T1000 (cell line): ENCODE results near the gene INPP4B.
A peak's percentile ranks its signal among the peaks of the same experiment; 100 is the strongest.

ENCODE experiments used
- DNase-seq: peaks from one replicate; lab custom pipeline; 2025; ENCODE audit warnings: mixed read lengths; lab: John Stamatoyannopoulos, UW

INPP4B gene

DNA sequence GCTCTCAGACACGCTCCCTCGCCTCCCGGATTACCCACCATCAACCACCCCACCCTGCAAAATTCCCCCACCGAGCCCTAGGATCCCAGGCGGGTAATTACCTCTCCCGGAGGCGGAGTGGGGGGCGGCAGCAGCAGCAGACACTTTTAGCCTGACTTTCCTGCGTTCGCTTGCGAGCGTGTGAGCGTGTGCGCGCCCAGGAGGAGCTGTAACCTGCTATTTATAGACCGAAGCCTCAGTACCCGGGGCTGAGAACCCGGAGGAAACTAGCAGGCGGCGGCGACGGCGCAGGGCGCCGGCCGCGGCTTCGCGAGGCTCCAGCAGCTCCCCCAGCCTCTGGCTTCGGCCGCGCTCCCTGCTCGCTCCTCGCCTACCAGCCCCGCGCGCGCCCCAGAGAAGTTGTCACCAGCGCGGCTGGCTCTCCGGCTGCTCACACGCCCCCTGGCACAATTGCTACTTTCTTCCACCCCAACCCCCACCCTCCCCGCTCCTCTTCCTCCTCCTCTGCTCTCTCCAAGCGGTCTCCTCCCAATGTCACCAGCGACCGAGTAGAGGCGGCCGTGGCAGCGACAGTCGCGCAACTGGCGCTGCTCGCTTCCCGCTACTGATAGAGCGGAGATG, at the start of gene INPP4B:
INPP4B (minus strand) TSS at position 194 of the 621 bp plus-strand sequence.
- peak; percentile 7 for DNase-seq

GRCh38 chr4:142893012-142893411, 46.9 kb upstream of the INPP4B start:
- no peak for DNase-seq

DNA sequence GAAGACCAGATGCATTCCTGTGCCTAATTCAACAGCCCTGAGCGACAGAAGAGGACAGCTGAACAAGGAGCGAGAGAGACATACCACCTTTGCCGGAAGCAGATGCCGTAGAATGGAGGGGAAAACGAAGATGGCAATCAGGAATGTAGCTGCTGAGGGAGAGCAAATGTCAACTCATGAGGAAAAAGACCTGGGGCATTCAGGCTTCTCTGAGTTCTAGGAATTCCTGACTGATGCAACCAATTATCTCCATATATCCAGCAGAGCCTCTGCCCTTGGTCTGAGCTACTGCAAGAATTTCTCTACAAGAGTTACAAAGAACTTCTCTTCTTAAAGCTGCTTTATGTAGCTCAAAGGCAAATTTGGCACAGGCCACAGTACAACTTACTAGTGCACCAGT, 40.5 kb upstream of the INPP4B start:
- no peak for DNase-seq

DNA sequence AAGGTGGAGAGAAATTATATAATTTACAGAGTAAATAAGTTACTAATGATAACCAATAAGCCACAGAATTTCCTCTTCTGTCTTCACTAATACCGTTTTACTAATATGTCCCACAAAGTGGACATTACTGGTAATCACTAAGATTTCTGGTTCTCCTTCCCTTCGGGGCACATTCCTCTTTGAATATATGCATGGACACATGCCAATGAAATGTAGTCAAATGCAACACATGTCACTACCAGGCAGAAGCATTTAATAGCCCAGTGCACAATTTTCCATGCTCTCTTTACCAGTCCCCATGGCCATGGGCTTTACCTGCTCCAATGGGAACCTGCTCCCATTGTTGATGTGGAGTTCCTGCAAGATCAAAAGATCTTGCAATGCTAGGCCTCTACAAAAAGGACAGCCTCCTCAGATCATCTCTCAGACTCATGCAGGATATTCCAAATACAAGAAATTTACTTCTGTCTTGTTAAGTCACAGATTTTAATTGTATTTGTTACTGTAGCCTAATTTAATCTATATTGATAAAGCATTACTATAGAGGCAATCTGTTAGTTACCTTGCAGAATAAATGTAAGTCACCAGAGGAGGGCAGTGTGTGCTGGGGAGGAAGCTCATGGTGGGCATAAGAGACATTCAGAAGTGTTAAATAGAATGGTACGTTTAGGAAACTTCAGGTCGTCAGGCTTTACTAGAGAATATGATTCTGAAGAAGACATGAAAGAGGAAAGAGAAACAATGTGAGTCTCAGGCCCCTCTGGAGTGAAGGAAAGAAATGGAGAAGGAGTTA, 37.1 kb upstream of the INPP4B start:
- no peak for DNase-seq

GRCh38 chr4:142882159-142882558, 36.1 kb upstream of the INPP4B start:
- DNase-seq: no peak

GRCh38 chr4:142881331-142881730, 35.2 kb upstream of the INPP4B start:
- no peak for DNase-seq

DNA sequence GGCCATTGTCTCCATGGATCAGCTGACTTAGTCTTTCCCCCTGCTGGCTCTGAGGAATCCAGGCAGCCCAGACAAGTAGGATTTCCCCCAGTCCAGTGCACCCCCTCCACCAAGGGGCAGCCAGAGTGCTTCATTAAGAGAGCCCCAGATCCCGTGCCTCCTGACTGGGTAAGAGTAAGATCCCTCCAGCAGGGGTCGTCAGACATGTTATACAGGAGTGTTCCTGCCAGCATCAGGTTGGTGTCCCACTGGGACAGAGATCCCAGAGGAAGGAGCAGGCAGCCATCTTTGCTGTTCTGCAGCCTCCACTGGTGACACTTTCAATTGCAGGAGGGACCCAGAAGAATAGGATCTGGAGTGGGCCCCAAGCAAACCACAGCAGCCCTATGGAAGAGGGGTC, 29.0 kb upstream of the INPP4B start:
- DNase-seq: no peak

GRCh38 chr4:142874684-142875083, 28.6 kb upstream of the INPP4B start:
- DNase-seq: no peak

DNA sequence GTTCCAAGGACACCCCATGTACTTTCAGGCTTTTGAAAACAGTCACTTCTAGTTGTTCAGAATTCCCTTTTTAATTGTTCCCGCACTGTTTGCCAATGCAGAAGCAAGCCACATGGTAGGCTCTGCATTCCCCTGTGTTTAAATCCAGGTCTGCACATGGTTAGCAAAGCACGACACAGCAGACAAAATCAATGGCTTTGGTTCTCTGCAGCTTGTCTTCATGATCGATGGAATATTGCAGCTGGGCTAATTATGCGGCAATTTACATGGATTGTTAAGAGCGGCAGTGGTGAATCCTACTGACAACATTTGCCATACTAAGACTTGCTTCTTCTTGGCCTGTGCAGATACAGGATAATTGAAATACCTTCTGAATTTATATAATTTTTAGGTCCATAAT, 20.6 kb upstream of the INPP4B start:
- DNase-seq: no peak

GRCh38 chr4:142861351-142861750, 15.2 kb upstream of the INPP4B start:
- no peak for DNase-seq

- no peak for DNase-seq
These were observed 12.9 kb upstream of the INPP4B start for GRCh38 chr4:142858965-142859364.

- DNase-seq: no peak
These were observed 12.3 kb upstream of the INPP4B start for GRCh38 chr4:142858446-142858845.

DNA sequence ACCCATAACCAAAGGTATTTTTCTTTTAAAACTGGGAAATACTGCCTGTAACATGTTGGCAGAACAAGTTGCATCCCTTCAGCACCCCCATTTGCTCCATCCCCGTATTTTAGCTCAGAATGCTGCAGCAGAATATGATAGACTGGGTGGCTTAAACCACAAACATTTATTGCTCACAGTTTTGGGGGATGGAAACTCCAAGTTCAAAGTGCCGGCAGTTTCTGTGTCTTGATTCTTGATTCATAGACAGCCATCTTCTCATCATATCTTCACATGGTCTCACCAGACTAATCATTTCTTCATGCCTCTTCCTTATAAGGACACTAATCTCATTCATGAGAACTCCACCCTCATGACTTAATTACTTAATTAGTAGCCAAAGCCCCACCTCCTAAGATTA, 10.5 kb upstream of the INPP4B start:
- no peak for DNase-seq

DNA sequence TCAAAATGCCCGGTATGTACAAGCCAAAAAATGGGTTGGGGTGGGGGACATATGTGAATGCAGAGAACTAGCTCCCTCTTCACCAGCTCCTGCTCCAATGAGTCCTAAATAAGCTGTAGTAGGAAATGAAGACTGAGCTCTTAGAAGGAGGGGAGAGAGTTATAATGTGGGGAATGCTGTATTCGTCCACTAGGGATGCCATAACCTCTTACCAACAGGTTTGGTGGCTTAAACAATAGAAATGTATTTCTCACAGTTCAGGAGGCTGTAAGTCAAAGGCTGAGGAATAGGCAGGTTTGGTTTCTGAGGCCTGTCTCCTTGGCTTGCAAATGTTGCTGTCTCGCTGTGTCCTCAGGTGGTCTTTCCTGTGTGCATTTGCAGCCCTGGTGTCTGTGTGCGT, 4.4 kb upstream of the INPP4B start:
- DNase-seq: no peak

GRCh38 chr4:142846729-142847596, 862 bp upstream of the INPP4B start:
- no peak for DNase-seq

- DNase-seq: no peak
These were observed 601 bp downstream of the INPP4B start for GRCh38 chr4:142845293-142846107.

DNA sequence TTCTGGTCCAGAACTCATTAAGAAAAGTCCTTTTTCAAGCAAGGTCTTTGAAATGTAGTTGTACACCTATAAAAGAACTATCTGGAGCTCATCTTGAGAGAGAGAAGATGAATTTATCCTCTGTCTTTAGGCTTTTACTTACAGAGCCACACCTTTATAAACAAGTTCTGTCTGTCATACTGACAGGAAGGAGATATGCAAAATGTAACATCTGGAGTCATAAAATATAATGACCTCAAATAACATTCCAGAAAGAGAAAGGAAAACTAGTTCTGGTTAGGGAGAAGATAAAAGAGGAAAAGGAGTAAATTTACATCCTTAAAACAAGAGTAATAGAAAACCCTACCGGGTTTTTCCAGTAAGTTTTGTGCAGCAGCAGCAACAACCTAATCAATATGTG, 1.3 kb downstream of the INPP4B start:
- no peak for DNase-seq

DNA sequence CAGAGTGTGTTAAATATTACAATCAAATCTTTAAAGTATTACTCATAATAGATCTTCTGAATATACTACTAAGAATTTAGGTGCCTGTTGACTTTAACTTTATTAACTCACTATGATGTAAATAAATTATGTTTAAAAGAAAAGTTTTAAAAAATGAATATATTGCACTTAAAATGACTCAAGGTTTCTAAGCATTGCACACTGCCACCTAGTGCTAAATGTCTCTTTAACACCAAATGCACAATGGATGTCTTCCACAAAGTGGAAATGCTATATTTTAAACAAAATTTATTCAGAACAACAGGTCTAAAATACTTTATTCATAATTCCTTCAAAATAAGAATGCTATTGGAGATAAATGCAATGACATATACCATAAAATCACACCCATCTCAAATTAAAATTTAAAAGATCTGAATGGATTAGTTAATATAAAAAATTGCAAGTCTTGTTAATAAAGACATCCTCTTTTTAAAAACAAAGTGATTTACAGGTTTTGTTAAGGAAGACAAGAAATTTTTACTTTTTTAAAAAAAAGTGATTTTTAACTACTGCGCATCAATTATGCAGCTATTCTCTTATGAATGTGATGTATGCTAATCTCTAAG, 5.5 kb downstream of the INPP4B start:
- DNase-seq: no peak

DNA sequence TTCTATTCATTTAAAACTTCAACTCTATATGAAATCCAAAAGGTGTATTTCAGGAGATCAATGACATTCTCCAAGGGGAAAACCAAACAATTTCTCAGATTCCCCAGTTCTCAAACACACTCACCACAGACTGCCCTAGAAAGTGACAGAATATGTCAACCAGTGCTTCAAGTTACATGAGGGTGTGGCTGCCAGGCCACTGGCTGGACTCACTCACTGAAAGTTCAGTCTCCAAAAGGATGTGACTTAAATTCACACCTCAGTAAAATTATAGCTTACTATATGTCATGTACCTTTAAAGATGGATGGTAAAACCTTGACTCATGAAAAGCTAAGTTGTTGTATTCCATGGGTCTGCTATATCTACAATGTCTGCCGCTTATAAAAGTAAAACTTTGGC, 7.3 kb downstream of the INPP4B start:
- no peak for DNase-seq

GRCh38 chr4:142832022-142832421, 14.1 kb downstream of the INPP4B start:
- DNase-seq: no peak

GRCh38 chr4:142826503-142827241, 19.4 kb downstream of the INPP4B start:
- DNase-seq: no peak
